CD4-positive, alpha-beta T cell (primary cell): ENCODE data around the gene TSSK2. TPM values are rescaled to one million over a fixed set of nuclear protein-coding genes. Genes with fewer than 3 reads are reported as not detected.
A peak's percentile ranks its signal among the peaks of the same experiment; 100 is the strongest.

Experiments used
- ATAC-seq: fragments of 200-7000 bp; cut with Tn5 transposase; one replicate; pipeline ENCODE4 v1.10.0; 2022; ENCODE audit warnings: mild to moderate bottlenecking; ENCODE audit not compliant: poor library complexity
- CTCF ChIA-PET: fragments of 350-600 bp; sonication (Branson Sonifier 250); formaldehyde crosslinking; loops from one replicate; lab custom pipeline; 2021; ENCODE audit warnings: antibody characterized with exemption, inconsistent platforms; lab: Charles Lee
- POLR2A ChIA-PET: fragments of 350-600 bp; sonication (Branson Sonifier 250); formaldehyde crosslinking; loops from one replicate; lab custom pipeline; 2021; ENCODE audit warnings: antibody characterized with exemption, inconsistent platforms; lab: Charles Lee
- DNase-seq, 14 experiments: peaks; one replicate each; pipeline ENCODE4 v3.0.0-alpha.2; 2013 to 2020; ENCODE audit warnings: mixed read lengths in 2 of 14
- H3K27ac ChIP-seq, 2 donors: one replicate each; pipeline versions ENCODE4 v1.5.1 to v1.7.0; 2013; ENCODE audit warnings: low read length in 2 of 2, low read depth in 1 of 2, mild to moderate bottlenecking in 1 of 2
- H3K27me3 ChIP-seq, 2 experiments: 1 replicate in 1 of 2; 2 replicates in 1 of 2; pipeline versions ENCODE4 v1.6.1 to v1.7.0; 2013; ENCODE audit warnings: low read length in 2 of 2, control low read depth in 1 of 2, mild to moderate bottlenecking in 1 of 2, moderate library complexity in 1 of 2; ENCODE audit not compliant: insufficient read depth in 2 of 2, control insufficient read depth in 1 of 2
- H3K36me3 ChIP-seq: one replicate; pipeline ENCODE4 v1.6.1; 2013; ENCODE audit warnings: low read length, control low read depth; ENCODE audit not compliant: insufficient read depth
- H3K4me1 ChIP-seq: one replicate; pipeline ENCODE4 v1.6.1; 2013; ENCODE audit warnings: low read length, control low read depth; ENCODE audit not compliant: insufficient read depth
- H3K4me3 ChIP-seq: one replicate; pipeline ENCODE4 v1.5.1; 2013; ENCODE audit warnings: mild to moderate bottlenecking, low read length, moderate library complexity
- H3K9me3 ChIP-seq, 2 experiments: 1 replicate in 1 of 2; 2 replicates in 1 of 2; pipeline versions ENCODE4 v1.6.1 to v1.7.0; 2013; ENCODE audit warnings: low read length in 2 of 2, mild to moderate bottlenecking in 2 of 2, control low read depth in 1 of 2, moderate library complexity in 1 of 2; ENCODE audit not compliant: control insufficient read depth in 1 of 2, insufficient read depth in 1 of 2
- H3K27ac Mint-ChIP-seq: one replicate; pipeline ENCODE4 v1.8.0; 2020; ENCODE audit warnings: mixed read lengths
- H3K27me3 Mint-ChIP-seq: one replicate; pipeline ENCODE4 v1.8.0; 2021; ENCODE audit warnings: mixed read lengths
- H3K36me3 Mint-ChIP-seq: one replicate; pipeline ENCODE4 v1.8.0; 2021; ENCODE audit warnings: low read depth, mixed read lengths
- H3K4me1 Mint-ChIP-seq: one replicate; pipeline ENCODE4 v1.8.0; 2021; ENCODE audit warnings: low read depth, mixed read lengths
- H3K4me3 Mint-ChIP-seq: one replicate; pipeline ENCODE4 v1.8.0; 2020; ENCODE audit warnings: mild to moderate bottlenecking, mixed read lengths
- H3K9me3 Mint-ChIP-seq: one replicate; pipeline ENCODE4 v1.8.0; 2020; ENCODE audit warnings: mixed read lengths
- intact Hi-C, 2 experiments: fragments of 100-400 bp; cut with DNase I in 1 of 2; cut with micrococcal nuclease in 1 of 2; formaldehyde crosslinking; loops; one replicate each; pipeline versions ENCODE4 v1.15.1 to v1.9.0; 2023 to 2025; cut with DNase I, micrococcal nuclease
- total RNA-seq, 174 experiments: library from RNA in 2 of 174; stranded (reverse) in 2 of 174; gene quantifications; one replicate each; pipeline ENCODE4 v1.2.3 and lab custom pipeline; 2021 to 2026
- TF ChIP-seq, protein P1 (sequence below): fragments of 200-600 bp; IDR thresholded peaks from one replicate; pipeline ENCODE4 v1.8.0; 2022; ENCODE audit warnings: antibody characterized with exemption, mild to moderate bottlenecking

Gene TSSK2
- total RNA-seq, 2 experiments from 2014 or later = 0.31 TPM; not detected in 1

DNA sequence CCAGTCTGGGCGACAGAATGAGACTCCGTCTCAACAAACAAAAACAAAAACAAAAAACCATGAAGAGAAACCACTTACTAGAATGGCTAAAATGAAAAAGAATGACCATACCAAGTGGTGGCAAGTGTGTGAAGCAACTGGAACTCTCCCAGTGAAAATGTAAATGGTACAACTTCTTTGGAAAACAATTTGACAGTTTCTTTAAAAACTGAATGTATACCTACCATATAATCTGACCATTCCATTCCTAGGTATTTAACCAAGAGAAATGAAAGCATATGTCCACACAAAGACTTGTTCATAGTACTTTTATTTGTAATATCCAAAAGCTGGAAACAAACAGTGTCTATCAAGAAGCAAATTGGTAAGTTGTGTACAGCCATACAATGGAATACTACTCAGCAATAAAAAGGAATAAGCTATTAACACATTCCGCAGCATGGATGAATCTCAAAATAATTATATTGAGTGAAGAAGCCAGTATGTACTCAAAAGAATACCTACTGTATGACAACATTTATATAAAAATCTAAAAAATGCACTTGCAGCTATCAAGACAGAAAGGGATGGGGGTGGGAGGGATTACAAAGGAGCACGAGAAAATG, 36.6 kb upstream of the TSSK2 start:
- ATAC-seq (no peak), DNase-seq (no peak)
- Histone ChIP-seq H3K4me1 (peaks cover 12% of the 10 kb centered on the region), H3K27ac (no peak overlapping the region), H3K4me3 (no peak overlapping the region), H3K9me3 (peaks cover 0 to 4% of the 10 kb centered on the region in 2 experiments), H3K27me3 (no peaks in the 10 kb centered on the region), H3K36me3 (peaks cover 23% of the 10 kb centered on the region)
- Mint-ChIP-seq H3K27me3 (no peaks in the 10 kb centered on the region), H3K27ac (no peak overlapping the region), H3K36me3 (peaks cover 37% of the 10 kb centered on the region), H3K9me3 (no peaks in the 10 kb centered on the region), H3K4me3 (no peak overlapping the region), H3K4me1 (peaks cover 27% of the 10 kb centered on the region)
- ChIA-PET POLR2A (no interaction called here), CTCF (no interaction called here)
- TF ChIP-seq, protein P1, sequence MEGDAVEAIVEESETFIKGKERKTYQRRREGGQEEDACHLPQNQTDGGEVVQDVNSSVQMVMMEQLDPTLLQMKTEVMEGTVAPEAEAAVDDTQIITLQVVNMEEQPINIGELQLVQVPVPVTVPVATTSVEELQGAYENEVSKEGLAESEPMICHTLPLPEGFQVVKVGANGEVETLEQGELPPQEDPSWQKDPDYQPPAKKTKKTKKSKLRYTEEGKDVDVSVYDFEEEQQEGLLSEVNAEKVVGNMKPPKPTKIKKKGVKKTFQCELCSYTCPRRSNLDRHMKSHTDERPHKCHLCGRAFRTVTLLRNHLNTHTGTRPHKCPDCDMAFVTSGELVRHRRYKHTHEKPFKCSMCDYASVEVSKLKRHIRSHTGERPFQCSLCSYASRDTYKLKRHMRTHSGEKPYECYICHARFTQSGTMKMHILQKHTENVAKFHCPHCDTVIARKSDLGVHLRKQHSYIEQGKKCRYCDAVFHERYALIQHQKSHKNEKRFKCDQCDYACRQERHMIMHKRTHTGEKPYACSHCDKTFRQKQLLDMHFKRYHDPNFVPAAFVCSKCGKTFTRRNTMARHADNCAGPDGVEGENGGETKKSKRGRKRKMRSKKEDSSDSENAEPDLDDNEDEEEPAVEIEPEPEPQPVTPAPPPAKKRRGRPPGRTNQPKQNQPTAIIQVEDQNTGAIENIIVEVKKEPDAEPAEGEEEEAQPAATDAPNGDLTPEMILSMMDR = no peak
- intact Hi-C loops = no loop called here

DNA sequence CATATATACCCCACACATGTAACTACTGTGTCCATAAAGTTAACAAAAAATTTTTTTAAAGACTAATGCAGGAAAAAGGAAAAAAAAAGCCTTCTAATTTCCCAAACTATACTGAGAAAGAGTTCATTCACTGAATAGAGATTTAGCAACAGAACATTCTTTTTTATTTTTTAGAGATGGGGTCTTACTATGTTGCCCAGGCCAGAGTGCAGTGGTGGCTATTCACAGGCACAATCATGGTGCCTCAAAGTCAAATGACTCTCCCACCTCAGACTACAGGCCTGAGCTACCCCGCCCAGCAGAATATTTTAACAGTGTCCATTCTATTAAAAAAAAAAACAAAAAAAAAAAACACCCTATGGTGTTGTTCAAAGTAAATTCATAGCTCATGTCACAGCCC, 34.6 kb upstream of the TSSK2 start:
- intact Hi-C loops = no loop called here

DNA sequence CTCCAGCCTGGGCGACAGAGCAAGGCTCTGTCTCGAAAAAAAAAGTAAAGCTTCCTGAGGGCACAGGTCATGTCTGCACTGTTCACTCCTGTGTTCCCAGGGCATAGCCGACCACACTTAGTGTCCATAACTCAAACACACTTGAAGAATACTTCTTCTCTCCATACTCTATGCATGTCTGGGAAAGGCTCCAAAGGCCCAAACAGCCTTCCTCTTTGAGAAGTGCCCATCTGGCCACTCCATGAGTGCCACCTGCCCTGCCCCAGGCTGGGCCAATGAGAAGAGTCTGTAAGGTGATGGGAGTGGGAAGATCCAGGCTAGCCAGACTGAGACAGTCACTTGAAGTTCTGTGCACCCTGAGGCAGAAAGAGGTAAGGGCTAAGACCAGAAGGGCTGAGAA, 33.6 kb upstream of the TSSK2 start:
- Mint-ChIP-seq H3K4me1 (peaks cover 33% of the 10 kb centered on the region), H3K36me3 (peaks cover 43% of the 10 kb centered on the region), H3K9me3 (no peaks in the 10 kb centered on the region), H3K27me3 (no peaks in the 10 kb centered on the region), H3K4me3 (no peak overlapping the region), H3K27ac (peak overlapping the region; percentile 62)
- no peak overlapping the region for H3K27ac ChIP-seq
- POLR2A ChIA-PET = no interaction called here
- peaks cover 0 to 4% of the 10 kb centered on the region in 2 experiments for H3K9me3 ChIP-seq
- CTCF ChIA-PET = no interaction called here
- TF ChIP-seq, protein P1 = no peak
- H3K4me3 ChIP-seq = no peak overlapping the region
- peak in 1 of 14 experiments; percentile 6 for DNase-seq
- H3K27me3 ChIP-seq = no peaks in the 10 kb centered on the region
- H3K4me1 ChIP-seq = peaks cover 16% of the 10 kb centered on the region
- ATAC-seq = no peak
- intact Hi-C loops = no loop called here
- peaks cover 21% of the 10 kb centered on the region for H3K36me3 ChIP-seq

More for the DNA sequence above, 34.6 kb upstream of the TSSK2 start:
- no peak overlapping the region for H3K4me3 Mint-ChIP-seq
- ChIA-PET CTCF (no interaction called here), POLR2A (no interaction called here)
- ATAC-seq (no peak), DNase-seq (no peak)
- Histone ChIP-seq H3K4me3 (no peak overlapping the region), H3K36me3 (peaks cover 23% of the 10 kb centered on the region), H3K4me1 (peaks cover 16% of the 10 kb centered on the region), H3K27me3 (no peaks in the 10 kb centered on the region), H3K9me3 (peaks cover 0 to 4% of the 10 kb centered on the region in 2 experiments), H3K27ac (no peak overlapping the region)
- H3K27me3 Mint-ChIP-seq = no peaks in the 10 kb centered on the region
- H3K4me1 Mint-ChIP-seq = peaks cover 29% of the 10 kb centered on the region
- peak overlapping the region; percentile 45 for H3K27ac Mint-ChIP-seq
- TF ChIP-seq, protein P1 = no peak
- H3K9me3 Mint-ChIP-seq = no peaks in the 10 kb centered on the region
- H3K36me3 Mint-ChIP-seq = peaks cover 44% of the 10 kb centered on the region
